ENCODE results near the gene TPPP.

TPPP gene

GRCh38 chr5:677131-678101 lies 15.7 kb downstream of the TPPP start:
- DNase-seq (ENCODE audit: low spot score): no peak

GRCh38 chr5:676699-677076 lies 16.5 kb downstream of the TPPP start:
- DNase-seq (ENCODE audit: low spot score): no peak

- no peak for DNase-seq (ENCODE audit: low spot score)
Observed at GRCh38 chr5:675871-676698, 17.1 kb downstream of the TPPP start.

GRCh38 chr5:675111-675870 lies 17.9 kb downstream of the TPPP start:
- no peak for DNase-seq (ENCODE audit: low spot score)

- DNase-seq (ENCODE audit: low spot score): no peak
Observed at GRCh38 chr5:674630-675011, 18.5 kb downstream of the TPPP start.

- no peak for DNase-seq (ENCODE audit: low spot score)
Observed at GRCh38 chr5:673831-674629, 19.1 kb downstream of the TPPP start.

GRCh38 chr5:673161-673830 lies 19.9 kb downstream of the TPPP start:
- DNase-seq (ENCODE audit: low spot score): no peak

GRCh38 chr5:672329-673160 lies 20.6 kb downstream of the TPPP start:
- peak; percentile 60 for DNase-seq (ENCODE audit: low spot score)

GRCh38 chr5:671459-672328 lies 21.5 kb downstream of the TPPP start:
- peak; percentile 67 for DNase-seq (ENCODE audit: low spot score)

- no peak for DNase-seq (ENCODE audit: low spot score)
Observed at GRCh38 chr5:670396-671270, 22.5 kb downstream of the TPPP start.

GRCh38 chr5:669842-670395 lies 23.2 kb downstream of the TPPP start:
- DNase-seq (ENCODE audit: low spot score): no peak

GRCh38 chr5:669111-669841 lies 23.9 kb downstream of the TPPP start:
- no peak for DNase-seq (ENCODE audit: low spot score)

- no peak for DNase-seq (ENCODE audit: low spot score)
Observed at GRCh38 chr5:668283-668995, 24.7 kb downstream of the TPPP start.

- no peak for DNase-seq (ENCODE audit: low spot score)
Observed at GRCh38 chr5:666816-667498, 26.2 kb downstream of the TPPP start.

GRCh38 chr5:665956-666711 lies 27.0 kb downstream of the TPPP start:
- no peak for DNase-seq (ENCODE audit: low spot score)

Data from CD4-positive, alpha-beta T cell treated with Interleukin-6 at 100 ng/mL for 8 hours (primary cell).